Left renal pelvis (tissue), 4 donors: ENCODE measurements around the gene KLF6. TPM values are rescaled to one million over a fixed set of nuclear protein-coding genes. Genes with fewer than 3 reads are reported as not detected.
A peak's percentile ranks its signal among the peaks of the same experiment; 100 is the strongest.

Experiments
- DNase-seq, 4 donors: peaks; one replicate each; pipeline ENCODE4 v3.0.0-alpha.2; 2013; ENCODE audit warnings: low read depth in 4 of 4, low spot score in 3 of 4
- polyA plus RNA-seq, 4 donors: library from polyadenylated mRNA; unstranded; fragments of 120-200 nt; gene quantifications; one replicate each; pipeline ENCODE4 v1.2.1, GENCODE V29; 2013; ENCODE audit not compliant: insufficient read length in 4 of 4

KLF6 gene
- polyA plus RNA-seq, 4 donors = 43.5 to 177 (median 51.0) TPM

DNA sequence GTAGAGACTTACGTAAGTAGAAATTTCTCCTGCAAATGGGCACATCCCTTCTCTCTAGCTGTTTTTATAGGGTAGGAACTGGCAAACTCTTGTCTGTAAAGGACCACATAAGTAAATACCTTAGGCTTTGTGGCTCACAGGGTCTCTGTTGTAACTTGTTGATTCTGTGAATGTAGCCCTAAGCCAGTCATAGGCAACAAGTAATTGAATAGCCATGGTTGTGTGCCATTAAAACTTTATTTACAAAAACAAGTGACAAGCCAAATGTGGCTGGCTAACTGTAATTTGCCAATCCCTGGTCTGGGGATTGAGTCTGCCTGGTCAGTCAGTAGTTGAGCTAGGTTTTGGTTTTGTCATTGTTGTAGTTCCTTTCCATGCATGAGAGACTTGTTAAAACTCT, 5.3 kb upstream of the KLF6 start:
- no peak for DNase-seq

DNA sequence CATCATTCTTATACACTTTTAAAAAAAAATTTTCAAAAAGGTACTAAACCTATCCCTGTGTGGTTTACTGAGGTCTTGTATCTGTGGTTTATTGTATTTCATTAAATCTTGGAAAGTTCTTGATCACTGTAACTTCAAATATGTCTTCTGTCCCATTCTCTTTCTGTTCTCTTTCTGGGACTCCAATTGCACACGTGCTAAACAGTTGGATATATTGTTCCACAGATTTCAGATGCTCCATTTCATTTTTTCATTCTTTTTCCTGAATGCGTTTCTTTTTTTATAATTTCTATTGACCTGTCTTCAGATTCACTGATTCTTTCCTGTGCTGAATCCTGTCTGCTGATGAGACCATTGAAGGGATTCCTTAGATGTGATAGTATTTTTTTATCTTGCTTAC, 4.6 kb upstream of the KLF6 start:
- no peak for DNase-seq

- DNase-seq = no peak
These were observed 2.8 kb upstream of the KLF6 start for GRCh38 chr10:3787816-3788215.

DNA sequence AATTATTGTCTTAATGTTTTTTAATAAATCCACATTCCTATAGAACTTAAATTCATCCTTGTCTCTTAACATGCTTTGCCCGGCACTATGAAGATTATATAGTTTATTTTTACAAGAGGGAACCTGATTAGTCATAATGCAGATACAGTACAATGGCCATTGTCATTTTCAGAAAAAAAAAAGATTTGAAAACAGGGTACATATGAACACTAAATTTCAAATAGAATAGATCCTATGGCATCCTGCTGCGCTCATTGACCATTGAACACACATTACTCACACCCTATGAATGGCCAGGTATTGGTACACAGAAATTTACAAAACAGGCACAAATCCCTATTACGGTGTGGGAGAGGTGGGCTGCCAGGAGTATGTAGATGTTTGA, 2.0 kb upstream of the KLF6 start:
- no peak for DNase-seq

GRCh38 chr10:3786295-3787015, 1.4 kb upstream of the KLF6 start:
- DNase-seq = no peak

GRCh38 chr10:3785851-3786271, 852 bp upstream of the KLF6 start:
- DNase-seq = no peak

GRCh38 chr10:3785251-3785850, 342 bp upstream of the KLF6 start:
- peak; percentile 96 to 98 (median 98) for DNase-seq

GRCh38 chr10:3783682-3784432, 1.2 kb downstream of the KLF6 start:
- peak in 2 of 4 donors; percentile 64 to 66 for DNase-seq

- DNase-seq = peak in 2 of 4 donors; percentile 55 to 58
These were observed 1.7 kb downstream of the KLF6 start for GRCh38 chr10:3783316-3783681.

DNA sequence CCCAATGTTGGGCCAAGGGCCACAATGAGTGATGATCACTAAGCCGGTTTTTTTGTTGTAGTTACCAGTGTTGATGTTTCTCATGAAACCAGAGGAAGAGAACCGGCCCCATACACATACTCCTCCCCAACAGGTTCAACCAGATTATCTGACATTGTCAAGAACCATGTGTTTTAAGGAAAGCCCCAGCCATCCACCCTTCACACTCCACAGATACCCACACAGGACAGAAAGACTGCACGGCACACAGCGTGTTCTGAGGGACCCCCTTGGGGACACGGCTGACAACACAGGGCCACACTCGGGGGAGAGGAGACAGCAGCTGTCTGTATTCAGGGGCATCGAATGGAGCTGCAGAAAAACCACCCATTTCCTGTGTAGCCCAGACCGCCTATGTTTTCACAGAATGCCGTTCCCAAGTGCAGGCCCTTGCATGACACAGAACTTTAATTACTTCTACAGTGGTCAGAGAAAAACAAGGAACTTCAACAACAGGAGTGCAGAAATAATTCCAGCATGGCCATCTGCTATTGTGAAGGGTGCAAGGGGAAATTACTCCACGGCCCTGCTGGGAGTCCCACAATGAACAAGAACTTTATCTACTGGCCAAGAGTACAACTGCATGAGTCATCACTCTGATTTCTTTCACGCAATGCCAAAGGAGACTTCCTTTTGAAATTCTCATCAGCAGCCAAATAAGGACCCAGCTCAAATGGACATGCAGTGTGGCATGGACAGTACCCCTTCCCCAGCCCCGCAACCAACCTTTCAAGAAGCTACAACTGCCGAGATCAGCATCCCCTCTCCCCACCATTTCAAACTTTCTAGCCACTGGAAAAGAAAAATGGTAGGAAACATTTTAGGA, 2.3 kb downstream of the KLF6 start:
- DNase-seq = peak in 1 of 4 donors; percentile 42

DNA sequence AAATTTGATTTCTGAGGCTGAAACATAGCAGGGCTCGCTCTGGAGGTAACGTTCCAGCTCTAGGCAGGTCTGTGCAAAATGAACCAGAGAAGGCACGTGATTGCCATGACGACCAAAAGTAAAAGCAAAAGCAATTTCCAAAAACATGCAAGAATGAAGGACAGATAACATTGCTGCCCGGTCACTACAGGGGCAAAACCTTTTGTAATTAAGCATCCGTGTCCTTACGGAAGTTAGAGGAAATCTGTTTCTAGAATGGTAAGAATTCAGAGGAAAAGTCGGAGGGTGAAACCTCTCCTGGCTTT, 2.9 kb downstream of the KLF6 start:
- no peak for DNase-seq

- DNase-seq = no peak
These were observed 3.4 kb downstream of the KLF6 start for GRCh38 chr10:3781468-3782145.

DNA sequence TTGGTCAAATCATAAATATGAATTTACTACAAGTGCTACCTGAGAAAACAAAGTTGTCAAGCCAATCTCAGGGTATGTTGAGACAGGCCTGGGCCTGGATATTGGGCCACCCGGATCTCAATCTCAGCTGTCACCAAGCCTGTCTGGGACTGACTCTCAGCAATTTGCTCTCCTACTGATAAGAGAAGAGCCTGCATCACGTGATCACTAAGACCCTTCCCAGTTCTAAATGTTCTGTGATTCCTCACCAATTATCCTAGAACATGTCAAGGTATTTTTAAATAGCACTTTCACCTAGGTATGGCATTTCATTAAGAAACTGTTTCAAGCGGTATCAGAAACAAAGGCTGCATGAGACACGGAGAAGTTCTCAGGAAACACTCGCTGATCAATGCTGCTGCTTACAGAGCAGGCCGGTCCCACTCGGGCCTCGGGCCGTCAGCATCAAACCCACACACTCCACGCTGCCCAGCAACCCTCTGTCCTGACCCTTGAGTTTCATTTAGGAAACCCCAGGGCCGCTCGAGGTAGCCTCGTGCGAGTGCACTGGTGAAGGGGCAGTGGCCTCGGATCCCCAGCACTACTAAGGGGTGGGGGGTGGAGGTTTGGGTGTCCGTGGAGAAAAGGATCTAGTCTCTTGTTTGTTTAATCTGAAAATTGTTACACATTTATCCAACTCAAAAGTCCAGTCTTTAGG, 4.1 kb downstream of the KLF6 start:
- no peak for DNase-seq

DNA sequence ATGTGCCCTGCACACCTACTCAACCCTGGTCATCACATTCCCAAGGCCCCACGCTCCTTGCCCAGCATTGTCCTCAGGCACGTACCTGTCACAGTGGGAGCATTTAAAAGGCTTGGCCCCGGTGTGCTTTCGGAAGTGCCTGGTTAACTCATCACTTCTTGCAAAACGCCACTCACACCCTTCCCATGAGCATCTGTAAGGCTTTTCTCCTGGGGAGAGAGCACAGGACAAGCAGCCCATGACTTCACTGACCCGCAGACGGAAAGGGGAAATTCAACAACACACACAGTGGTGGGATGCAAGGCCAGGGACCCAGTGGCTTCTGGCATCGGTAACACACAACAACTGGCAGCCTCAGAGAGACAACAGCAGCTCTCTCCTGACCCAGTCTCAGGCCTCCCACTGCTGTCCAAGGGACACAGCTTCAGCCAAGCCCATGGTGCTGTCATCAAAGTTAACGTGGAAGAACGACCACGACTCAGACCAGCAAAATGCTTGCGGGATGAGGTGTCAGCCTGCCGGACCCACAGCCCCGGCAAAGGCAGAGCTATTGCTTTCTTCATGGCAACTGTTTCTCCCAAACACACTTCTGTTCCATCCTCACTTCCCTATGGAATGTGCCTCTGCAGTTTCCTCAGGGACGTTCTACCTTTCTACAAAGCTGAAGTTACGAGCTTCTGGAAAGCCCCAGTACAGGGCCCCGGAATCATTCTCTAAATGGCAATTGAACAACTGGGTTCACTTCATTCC, 4.8 kb downstream of the KLF6 start:
- DNase-seq = no peak

DNA sequence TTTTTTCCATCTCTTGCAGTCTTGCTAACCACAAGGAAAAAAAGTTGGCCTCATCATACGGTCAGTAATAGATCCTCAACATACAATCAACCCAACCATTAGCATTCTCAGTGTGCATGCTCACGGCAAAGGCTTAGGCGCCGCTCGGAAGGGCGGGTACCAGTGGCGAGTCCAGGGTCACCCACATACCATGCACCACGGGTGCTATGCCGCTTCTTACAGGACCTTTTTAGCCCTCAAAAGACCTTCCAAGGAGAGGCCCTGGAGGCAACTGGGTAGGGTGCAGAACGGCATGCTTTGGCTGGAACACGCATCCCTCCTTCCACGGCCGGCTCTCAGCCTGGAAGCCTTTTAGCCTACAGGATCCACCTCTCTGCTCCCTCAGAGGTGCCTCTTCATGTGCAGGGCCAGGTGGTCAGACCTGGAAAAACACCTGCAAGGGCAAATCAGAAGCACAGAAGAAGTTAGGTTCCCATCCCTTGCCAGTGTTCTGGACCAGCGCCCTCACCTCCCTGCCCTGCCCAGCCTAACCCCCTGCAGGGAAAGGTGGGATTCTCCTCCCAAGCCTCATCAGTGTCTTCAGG, 5.8 kb downstream of the KLF6 start:
- DNase-seq = no peak

DNA sequence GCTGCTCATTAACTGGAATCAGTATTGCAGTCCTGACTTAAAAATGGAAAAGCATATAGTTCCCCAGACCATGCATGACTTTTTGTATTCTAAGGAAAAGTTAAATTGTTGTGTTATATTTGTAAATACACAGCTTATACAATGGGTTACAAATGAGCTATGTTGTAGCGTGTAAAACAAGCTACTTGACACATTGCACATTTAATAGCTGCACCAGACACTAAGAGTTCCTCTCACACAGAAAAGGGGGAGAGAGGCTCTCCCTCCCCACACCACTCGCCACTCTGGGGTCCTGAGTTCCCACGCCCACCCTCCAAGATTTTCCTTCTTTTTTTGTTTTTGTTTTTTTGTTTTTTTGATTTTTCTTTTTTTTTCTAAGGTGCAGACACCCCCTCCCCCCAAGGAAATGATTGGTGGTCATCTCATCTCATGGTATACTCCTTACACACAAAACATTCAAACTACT, 6.3 kb downstream of the KLF6 start:
- no peak for DNase-seq

GRCh38 chr10:3777981-3778691, 6.9 kb downstream of the KLF6 start:
- DNase-seq = no peak
